ENCODE data around the gene TENT5C.

TENT5C gene

DNA sequence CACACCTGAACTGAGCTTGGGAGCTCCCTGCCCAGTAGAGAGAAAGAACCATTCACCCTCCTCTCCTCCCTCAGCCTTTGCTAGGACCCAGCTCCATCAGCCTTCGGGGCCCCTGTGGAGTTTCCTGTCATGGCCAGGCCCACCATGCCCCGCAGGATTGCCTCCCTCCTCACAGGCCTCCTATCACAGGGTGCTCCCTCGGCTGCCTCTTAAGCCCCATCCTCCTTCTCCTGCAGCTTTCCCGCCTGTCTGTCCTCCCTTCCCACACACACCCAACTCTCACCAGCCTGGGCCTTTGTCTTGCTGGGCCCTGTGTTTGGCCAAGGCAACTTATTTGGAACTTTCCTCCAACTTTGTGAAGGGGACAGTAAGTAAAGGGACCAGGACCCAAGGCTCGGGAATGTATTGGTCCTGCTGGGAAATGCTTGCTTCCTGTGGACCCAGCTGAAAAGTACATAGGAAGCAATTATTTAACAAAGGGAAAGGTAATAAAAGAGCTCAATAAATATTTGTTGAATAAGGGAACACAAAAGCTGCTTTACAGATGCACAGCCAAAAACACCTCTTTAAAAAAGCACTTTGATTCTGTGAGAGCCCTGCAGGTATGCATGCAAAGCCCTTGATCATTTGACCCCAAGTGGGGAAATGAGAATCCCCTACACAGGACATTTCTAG lies 31.6 kb upstream of the TENT5C start:
- DNase-seq, result no peak

DNA sequence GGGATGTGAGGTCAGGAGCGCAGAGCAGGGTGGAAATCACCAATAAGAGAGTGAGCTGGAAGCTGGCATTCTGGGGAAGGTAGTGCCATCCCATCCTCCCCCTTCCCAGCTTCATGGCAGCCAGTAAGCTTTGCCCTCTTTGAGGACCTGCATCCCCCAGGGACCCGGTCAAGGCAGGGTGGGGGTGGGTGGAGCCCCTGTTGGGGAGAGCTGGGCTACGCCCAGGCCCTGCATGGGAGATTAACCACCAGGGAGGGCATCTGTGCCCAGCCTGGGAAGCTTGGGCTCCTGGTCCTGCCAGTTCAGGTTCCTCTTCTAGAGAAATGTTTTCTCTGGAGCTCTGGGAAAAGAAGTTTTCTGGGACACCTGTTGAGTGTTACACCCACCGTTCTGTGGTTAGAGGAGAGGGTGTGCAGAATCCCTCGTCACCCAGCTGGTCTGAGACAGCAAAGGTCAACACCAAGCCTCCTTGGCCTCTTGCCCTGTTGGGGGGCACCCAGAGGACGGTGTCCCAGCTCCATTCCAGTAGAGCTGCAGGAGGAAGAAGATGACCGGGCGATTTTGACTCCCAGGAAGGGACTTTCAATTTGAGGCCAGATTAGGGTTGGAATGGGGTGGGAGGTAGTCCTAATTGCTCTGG lies 30.1 kb upstream of the TENT5C start:
- DNase-seq, result no peak

DNA sequence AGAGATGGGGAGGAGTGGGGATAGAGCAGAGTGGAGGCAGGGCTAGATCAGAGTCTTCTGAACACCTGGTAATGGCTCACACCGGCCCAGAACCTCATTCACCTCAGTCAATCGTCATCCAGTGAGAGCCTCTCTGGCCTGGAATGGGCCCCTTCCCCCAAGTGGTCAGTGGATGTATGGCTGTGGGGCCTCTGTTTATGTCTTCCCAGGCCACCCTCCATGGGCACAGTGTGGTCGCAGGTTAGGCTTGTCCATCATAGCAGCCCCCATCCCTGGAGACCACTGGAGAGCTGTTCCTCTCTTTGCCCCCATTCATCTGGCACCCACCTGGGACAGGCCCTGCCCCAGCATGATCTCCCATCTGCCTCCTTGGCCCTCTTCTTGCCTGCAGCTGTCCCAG lies 29.6 kb upstream of the TENT5C start:
- no peak for DNase-seq

DNA sequence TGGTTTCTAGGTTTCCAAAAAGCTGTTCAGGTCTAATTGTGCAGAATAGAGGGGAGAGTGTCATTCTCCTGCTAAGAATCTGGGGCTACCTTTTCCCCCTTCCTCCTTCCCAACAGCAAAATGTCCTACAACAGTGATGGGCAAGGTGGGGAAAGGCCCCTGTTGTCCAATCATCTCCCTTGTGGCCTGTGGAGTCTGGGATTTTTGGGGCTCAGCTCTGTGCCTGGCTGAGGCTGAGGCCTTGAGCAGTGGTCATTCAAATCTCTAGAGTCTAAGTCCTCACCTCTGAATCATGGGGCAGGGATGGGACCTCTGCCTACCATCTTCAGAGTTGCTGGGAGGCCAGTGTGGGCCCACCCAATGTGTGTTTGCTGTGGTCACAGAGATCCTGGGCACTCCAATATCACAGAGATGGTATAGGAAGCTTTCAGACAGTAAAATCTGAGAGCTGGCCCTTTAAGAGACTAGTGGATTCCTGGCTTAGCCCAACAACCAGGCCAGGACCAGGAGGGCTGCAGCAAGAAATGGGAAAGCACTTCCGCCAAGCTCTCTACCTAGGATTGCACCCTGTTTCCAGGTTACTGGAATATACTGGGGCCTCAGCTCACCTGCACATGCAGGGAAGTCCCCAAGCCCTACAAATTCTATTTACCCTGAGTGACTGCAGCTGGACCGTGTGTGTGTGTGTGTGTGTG lies 28.5 kb upstream of the TENT5C start:
- no peak for DNase-seq

DNA sequence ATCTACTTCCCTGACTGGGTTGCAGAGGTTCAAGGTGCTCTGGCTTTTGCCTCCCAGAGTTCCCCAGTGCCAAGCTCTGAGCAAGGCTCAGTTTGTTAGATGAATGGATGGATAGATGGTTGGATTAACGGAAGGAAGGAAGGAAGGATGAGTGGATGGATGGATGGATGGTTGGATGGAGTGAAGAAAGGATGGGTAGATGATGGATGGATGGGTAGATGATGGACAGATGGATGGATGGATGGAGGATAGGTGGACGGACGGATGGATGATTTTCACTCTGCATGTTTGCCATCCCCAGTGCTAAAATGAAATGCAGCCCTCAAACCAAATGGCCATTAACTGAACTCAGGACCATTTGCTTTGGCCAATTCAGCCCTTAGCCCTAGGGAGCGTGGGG lies 27.4 kb upstream of the TENT5C start:
- no peak for DNase-seq

DNA sequence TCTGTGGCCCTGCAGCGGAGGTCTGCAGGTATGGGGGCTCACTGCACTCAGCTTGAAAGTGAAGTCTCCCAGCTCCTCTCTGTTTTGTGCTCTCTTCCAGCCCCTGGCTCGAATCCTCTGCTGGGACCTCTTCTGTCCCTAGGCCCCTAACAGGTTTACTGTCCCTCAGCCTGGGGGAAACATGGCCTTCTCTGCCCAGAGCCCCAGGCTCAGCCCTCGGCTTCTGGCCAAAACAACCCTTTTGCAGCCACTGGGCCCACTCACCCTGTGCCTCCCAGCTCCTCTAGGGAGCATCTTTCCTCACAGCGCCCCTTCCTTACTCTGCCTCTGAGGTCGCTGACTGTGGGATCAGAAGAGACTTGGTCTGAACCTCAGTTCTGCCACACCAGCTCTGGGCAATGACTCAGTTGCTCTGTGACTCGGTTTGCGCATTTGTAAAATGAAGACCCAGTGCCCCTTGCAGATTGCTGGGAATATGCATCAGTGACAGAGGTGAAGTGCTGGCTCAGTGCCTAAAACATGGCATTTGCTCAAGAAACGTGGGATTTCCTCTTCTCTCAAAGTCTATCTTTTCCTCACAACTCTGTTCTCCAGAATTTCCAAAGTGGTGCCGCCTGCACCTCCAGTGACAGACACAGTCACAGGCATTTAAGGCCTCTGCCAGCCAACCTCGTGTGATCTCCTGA lies 26.5 kb upstream of the TENT5C start:
- DNase-seq, result no peak

DNA sequence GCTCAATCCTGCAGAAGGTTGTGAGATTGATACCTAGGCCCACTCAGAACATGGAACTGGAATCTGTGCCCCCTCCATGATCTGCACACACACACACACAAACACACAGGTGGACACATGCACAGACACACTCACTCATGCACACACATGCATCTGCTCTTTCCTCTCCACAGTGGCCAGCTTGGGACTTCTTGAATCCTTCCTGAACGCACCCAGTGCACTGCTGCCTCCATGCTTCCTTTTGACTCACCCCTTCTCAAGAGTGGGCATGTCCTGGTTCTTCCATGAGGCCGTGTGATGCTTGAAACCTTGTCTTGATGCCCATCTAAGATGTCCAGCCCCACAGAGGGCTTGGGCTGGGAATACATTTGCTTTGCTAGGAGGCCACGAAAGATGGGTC lies 25.4 kb upstream of the TENT5C start:
- no peak for DNase-seq

DNA sequence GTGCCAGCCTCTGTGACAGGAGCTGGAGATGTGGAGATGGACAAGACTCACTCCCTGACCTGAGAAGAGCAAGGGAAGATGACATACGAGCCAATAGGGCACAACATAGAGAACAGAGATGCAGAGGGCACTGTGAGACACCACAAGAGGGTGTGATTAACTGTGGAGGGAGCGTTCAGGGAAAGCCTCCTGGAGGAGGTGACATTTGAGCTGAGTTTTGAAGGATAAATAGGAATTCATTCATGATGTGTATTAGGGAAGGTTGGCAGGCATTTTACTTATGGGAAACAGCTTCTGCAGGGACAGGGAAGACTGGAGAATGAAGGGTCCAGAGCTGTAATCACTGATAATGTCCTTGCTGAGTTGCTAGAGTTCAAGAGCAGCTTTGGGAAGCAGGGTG lies 25.0 kb upstream of the TENT5C start:
- no peak for DNase-seq

DNA sequence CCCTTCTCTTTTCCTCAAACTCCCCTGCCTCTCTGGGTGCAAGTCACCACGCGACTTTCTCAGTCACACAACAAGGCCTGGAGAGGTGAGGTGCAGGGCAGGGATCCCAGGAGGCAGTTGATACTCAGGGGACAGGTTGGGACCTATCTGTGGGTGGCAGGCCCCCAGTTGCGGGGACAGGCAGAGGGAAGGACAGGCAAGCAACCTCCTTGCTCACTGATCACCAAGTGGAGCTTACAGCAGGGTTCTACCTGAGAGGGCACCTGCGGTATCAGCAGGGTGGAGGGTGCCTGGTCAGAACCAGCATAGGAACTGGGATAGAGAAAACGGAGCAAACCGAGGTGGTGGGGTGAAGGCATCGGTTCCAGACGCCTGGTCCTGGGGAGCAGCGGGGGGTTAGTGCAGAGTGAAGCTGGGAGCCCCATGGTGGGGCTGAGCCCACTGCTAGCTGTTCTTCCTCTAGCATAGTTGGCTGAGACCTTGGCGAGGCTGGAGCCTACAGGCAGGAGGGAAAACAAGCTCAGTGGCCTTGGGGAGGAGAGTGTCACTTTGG lies 24.4 kb upstream of the TENT5C start:
- no peak for DNase-seq

DNA sequence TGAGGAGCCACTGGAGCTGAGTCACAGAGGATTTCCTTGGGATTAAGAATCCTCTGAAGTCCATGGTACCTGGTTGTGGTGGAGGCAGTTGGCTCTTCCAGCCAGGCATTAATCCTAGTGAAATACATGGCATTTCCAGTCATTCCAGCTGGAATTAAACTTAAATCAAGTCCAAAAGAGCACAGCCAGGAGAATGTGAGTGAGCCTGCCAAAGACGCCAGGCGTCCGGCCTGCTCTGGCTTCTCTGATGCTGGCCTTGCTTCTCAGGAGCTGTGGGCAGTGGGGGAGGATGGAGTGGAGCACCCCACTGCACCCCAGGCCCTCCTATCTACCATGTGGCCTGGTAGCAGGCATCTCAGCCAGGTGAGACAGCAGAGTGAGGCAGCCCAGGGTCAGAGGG lies 23.4 kb upstream of the TENT5C start:
- no peak for DNase-seq

DNA sequence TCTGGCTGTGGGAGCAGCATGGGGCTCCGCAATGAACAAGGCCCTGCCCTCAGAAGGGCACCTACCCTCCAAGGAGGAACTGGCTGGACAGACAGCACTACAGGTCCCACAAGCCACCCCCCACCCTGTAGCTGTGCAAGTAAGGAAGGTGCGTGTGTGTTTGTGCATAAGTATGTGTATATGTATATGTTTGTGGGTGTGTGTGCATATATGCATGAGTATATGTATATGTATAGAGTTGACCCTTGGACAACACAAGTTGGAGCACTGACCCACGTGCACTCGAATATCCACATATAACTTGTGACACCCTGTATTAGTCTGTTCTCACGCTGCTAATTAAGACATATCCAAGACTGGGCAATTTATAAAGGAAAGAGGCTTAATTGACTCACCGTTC lies 22.6 kb upstream of the TENT5C start:
- no peak for DNase-seq

DNA sequence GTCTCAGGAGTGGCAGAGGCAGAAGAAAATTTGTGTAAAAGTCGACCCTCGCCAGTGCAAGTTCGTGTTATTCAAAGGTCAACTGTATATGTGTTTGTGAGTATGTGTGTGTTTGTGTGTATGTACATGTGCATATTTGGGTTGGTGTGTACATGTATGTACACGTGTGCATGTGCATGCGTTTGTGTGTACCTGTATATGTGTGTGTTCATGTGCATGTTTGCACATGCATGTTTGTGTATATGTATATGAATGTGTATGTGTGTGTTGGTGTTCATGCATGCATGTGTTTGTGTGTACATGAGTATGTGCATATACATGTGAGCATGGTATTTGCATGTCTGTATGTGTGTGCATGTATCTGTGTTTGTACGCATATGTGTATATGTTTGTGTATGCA lies 21.7 kb upstream of the TENT5C start:
- no peak for DNase-seq

DNA sequence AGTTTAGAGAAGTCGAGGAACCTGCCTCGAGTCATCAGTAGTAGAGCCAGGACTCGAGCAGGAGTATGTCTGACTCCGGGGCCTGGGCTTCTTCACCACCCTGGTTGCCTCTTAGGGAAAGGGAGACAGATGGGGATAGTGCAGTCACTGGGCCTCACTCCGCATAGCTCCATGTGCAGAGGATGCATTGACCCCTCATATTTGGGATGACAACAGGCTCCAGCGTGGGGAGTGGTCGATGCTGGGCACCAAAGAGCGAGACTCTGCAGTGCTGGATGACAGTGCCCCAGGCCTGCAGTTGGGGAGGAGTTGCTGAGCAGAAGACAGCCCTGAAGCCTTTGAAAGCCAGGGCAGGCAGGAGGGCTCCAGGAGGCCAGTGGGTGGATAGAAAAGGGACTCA lies 20.8 kb upstream of the TENT5C start:
- DNase-seq, result no peak

DNA sequence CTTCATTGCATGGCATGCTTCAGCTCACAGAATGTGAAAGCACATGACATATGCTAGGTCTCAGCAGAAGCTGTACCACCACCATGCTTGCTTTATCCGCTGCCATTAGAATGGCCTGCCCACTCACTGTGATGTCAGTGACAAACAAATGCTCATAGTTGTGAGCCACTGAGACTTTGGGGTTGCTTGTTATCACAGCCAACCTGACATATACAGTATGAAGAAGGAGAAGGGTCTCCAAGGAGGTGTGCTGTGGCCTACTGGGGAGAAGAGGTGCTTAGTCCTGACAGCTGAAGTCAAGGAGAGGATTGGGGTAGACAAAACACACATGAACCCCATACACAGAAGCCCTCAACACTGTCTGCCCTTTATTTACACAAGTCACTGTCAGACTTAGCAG lies 19.5 kb upstream of the TENT5C start:
- DNase-seq, result no peak

DNA sequence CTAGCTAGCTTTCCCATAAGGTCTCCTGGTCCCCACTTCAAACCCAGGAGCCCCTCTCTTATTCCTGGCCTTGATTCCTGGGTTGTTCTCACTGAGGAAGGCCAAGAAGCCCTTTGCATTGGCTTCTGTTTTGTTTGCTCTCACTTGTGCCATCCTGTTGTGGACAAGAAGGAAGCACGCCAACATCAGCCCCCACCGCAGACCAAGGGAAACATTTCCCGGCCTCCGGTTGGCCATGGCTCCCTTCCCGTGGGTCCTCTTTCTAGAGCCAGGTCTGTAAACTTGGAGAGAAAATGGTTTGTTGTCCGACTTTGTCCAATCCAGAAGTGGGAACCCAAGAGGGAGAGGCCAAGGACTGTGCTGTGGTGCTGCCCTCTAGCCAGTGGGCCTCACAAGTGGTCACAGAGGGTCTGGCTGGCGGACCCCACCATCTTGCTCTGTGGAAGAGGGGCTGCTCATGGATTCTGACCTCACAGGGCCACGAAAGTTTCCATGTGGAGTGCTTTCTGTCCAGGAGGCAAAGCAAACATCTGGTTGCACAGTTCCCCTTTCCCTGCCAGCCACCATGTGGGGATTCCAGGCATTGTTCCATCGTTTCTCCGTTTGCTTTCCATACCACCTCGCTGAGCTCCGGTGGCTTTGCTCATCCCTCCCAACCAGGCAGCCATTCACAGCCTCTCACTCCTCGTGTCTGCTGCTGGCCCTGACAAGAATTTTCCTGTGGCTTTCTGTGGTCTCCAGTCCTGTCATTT lies 18.9 kb upstream of the TENT5C start:
- DNase-seq, result no peak

DNA sequence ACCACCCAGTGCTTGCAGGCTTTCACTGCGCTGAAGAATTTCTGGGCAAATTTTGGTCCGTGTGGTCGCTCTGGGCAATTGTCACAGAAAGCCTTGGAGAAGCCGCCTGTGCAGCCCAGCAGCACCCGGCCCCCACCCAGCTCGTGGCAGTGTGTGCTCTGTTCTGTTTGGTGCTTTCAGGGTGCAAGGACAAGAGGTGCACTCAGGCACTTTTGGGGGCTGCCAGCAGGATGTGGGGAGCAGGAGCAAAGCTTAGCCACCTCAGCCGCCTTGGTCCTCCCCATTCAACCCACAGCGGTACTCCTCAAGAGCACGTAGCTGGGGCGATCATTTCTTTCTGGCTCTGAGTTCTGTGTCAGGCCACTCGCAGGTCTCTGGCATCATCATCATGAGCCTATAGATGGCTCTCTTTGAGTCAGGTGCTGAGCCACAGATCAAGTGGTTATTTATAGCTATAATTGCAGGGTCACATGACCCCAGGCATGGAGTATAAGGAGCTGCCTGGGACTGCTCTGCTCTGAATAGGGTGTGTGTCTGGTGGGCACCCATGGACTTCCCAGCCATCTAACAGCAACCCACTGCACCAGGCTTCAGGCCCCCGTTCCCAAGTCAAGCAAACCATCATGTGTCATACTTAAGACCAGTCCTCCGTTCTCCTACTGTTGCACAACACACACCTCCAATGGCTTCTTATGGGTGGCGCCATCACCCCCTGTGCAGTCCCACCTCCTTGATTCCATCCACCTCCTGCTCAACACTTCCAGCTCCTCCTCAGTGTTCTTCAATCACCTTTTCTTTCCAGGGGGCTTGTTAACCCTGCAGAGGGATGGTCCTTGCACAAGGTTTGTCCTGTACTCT lies 18.1 kb upstream of the TENT5C start:
- no peak for DNase-seq

DNA sequence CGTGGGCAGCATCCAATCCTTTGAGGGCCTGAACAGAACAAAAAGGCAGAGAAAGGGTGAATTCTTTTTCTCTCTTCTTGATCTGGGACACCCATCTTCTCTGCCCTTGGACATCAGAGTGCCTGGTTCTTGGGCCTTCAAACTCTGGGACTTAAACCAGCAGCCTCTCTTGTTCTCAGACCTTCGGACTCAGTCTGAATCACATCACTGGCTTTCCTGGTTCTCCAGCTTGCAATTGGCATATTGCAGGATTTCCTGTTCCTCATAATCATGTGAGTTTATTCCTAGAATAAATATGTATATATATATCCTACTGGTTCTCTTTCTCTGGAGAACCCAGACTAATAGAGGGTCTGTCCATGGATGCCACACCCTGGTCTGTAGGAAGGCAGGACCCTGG lies 16.3 kb upstream of the TENT5C start:
- DNase-seq, result no peak

DNA sequence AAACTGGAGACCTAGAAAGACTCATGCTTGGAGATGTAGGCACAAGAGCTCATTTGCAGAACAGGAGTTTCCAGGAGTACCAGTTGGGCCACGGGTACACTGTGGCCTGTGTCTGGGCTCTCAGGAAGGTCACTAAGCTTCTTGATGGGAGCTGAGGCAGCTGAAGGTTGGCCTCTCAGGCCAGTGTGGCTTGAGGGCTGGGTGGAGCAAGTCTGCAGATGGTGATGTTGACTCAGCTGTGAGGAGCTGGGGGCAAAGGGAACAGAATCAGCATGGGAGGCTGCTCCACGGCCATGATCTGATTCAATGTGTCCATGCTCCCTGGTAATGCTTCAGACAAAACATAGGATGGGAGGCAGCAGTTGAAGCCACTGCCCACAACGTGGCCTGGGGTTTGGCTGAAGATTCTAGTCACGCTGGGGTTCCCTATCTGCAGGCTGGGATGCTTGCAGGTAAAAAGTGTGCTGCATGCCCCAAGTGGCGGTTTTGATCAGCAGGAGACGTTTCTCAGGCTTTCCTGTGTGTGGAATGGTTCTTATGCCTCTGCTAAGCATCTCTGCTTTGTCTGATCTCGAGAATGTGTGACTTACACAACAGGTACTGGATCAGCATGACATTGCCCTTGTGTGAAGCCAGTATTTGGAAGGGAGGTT lies 15.4 kb upstream of the TENT5C start:
- DNase-seq, result no peak

DNA sequence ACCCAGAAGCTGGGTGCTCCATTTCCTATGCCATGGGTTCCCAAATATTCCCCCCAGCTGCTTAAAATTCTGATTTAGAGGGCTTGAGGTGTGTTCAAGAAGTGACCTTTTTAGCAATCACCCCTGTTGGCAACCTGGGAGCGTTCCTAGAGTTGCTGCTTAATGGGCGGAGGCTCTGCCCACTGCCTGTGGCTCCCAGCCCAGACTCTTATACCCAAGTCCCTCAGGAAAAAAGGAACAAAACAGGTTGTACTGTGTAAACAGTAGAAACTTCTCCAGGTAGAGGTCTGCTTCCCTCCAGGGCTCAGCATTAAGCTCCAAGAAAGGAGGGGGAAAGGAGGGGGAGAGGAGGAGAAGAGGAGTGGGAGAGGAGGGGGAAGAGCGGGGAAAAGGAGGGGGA lies 14.6 kb upstream of the TENT5C start:
- DNase-seq, result no peak

DNA sequence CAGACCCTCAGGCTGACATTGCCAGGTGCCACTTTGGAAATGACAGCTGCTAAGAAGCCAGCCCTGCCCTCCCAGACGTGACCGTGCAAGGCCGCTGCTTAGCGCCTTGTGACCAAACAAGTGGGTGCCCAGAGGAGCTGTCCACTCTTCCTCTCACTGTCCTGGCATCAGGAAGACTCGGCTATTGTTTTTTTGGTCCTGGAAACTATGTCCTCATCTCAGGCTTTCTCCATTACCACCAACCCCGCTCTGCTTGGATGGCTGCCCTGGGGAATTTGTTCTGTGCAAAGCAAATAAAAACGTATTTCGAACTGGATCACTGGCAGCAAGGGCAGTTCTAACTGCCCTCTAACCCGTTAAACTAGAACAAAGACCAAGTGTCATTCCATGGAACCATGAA lies 13.7 kb upstream of the TENT5C start:
- no peak for DNase-seq

DNA sequence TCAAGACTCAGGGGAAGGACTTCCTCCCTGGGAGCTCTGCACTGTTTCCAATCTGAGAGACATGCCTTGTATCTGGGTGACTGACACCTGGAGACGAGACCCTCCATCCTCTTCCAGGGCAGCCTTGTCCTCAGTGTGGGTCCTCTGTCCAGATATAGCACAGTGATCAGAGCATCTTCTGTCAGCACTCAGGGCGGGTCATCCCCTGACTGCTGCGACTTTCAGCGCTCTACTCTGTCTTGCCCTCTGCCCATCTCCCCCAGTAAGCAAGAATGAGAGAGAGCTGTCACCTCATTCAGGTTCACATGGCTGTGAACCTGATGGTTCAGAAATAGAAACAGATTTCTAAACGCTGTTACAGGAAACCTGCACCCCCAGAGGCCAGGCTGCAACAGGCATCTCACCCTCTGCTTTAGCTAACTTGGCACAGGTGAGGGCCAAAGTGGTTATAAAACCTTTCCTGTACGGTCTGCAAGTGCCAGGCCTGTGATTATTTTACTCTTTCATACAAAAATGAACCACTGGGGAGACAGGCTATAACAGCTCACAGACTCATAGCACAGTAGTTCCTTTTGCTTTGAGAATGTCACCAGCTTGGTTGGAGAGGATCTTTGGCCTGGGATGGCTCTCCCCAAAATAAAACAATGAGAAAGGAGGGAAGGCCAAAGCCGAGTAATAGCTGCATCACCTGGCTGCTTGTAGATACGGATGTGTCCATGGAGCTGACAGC lies 11.4 kb upstream of the TENT5C start:
- DNase-seq, result no peak
